ENCODE data around the gene SRGN. TPM values are rescaled to one million over a fixed set of nuclear protein-coding genes. Genes with fewer than 3 reads are reported as not detected.

The SRGN gene
- total and polyA plus RNA-seq, 10 of the 15 experiments (the other 5 are each of a cell fraction or from before 2014, with no cell fraction given) = 382 to 2,414 (median 885) TPM

DNA sequence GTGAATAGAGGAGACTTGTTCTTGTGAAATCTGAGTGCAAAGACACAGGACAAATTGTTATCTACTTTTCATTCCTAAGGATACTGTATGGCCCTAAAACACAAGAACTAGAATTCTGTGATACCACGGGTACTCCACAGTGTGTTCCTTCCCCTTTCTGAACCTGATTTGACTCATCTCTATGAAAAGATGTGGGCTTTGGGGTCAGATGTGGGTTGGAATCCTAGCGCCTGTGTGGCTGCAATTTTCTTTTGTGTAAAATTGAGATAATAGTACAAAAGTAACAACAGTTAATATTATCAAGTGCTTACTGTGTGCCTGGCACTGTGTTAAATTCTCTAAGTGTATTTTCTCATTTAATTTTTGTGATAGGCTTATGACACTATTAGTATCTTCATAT, 8.1 kb downstream of the SRGN start (continued):
- TF ChIP-seq, protein P1, sequence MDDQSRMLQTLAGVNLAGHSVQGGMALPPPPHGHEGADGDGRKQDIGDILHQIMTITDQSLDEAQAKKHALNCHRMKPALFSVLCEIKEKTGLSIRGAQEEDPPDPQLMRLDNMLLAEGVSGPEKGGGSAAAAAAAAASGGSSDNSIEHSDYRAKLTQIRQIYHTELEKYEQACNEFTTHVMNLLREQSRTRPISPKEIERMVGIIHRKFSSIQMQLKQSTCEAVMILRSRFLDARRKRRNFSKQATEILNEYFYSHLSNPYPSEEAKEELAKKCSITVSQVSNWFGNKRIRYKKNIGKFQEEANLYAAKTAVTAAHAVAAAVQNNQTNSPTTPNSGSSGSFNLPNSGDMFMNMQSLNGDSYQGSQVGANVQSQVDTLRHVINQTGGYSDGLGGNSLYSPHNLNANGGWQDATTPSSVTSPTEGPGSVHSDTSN (IDR thresholded peaks at IDR 0.05; ENCODE audit: insufficient replicate concordance, low read depth, low read length) = no peak
- no peak for TF ChIP-seq HDAC2 (IDR thresholded peaks at IDR 0.05)
- TF ChIP-seq, protein P2, sequence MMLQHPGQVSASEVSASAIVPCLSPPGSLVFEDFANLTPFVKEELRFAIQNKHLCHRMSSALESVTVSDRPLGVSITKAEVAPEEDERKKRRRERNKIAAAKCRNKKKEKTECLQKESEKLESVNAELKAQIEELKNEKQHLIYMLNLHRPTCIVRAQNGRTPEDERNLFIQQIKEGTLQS (IDR thresholded peaks at IDR 0.05; ENCODE audit: borderline replicate concordance, extremely low read depth, low read depth, low read length) = no peak
- TF ChIP-seq NR2F1 (conservative IDR thresholded peaks at IDR 0.05) = peak; percentile 88
- TF ChIP-seq, protein P3, sequence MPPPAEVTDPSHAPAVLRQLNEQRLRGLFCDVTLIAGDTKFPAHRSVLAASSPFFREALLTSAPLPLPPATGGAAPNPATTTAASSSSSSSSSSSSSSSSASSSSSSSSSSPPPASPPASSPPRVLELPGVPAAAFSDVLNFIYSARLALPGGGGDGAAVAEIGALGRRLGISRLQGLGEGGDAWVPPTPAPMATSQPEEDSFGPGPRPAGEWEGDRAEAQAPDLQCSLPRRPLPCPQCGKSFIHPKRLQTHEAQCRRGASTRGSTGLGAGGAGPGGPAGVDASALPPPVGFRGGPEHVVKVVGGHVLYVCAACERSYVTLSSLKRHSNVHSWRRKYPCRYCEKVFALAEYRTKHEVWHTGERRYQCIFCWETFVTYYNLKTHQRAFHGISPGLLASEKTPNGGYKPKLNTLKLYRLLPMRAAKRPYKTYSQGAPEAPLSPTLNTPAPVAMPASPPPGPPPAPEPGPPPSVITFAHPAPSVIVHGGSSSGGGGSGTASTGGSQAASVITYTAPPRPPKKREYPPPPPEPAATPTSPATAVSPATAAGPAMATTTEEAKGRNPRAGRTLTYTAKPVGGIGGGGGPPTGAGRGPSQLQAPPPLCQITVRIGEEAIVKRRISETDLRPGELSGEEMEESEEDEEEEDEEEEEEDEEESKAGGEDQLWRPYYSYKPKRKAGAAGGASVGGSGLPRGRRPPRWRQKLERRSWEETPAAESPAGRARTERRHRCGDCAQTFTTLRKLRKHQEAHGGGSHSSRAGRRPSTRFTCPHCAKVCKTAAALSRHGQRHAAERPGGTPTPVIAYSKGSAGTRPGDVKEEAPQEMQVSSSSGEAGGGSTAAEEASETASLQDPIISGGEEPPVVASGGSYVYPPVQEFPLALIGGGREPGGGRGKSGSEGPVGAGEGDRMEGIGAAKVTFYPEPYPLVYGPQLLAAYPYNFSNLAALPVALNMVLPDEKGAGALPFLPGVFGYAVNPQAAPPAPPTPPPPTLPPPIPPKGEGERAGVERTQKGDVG (CRISPR knock-in tag; IDR thresholded peaks at IDR 0.05) = no peak
- TF ChIP-seq DPF2 (IDR thresholded peaks at IDR 0.05) = peak; percentile 93
- peak; percentile 85 for TF ChIP-seq BCL11A (IDR thresholded peaks at IDR 0.05; ENCODE audit: low read depth, low read length)
- TF ChIP-seq PML (IDR thresholded peaks at IDR 0.05; ENCODE audit: low read length) = no peak
- TF ChIP-seq POU2F2 (IDR thresholded peaks at IDR 0.05; ENCODE audit: borderline replicate concordance, low read depth, low read length) = no peak
- no peak for TF ChIP-seq SREBF1 (IDR thresholded peaks at IDR 0.05; ENCODE audit: low read length)
- TF ChIP-seq POLR2AphosphoS5 (IDR thresholded peaks at IDR 0.05; ENCODE audit: low read length) = 0 out of 2 replicates have a peak, but pooled peaks have one; percentile 11
- TF ChIP-seq, protein P4, sequence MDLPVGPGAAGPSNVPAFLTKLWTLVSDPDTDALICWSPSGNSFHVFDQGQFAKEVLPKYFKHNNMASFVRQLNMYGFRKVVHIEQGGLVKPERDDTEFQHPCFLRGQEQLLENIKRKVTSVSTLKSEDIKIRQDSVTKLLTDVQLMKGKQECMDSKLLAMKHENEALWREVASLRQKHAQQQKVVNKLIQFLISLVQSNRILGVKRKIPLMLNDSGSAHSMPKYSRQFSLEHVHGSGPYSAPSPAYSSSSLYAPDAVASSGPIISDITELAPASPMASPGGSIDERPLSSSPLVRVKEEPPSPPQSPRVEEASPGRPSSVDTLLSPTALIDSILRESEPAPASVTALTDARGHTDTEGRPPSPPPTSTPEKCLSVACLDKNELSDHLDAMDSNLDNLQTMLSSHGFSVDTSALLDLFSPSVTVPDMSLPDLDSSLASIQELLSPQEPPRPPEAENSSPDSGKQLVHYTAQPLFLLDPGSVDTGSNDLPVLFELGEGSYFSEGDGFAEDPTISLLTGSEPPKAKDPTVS (IDR thresholded peaks at IDR 0.05; ENCODE audit: low read depth, low read length) = no peak
- peak; percentile 60; the same call in 1 of the 2 replicates for TF ChIP-seq SPI1 (IDR thresholded peaks at IDR 0.05; ENCODE audit: borderline replicate concordance, insufficient read depth, low read depth, low read length)
- TF ChIP-seq CHD2 (IDR thresholded peaks at IDR 0.05; ENCODE audit: borderline replicate concordance, low read depth, low read length) = no peak
- no peak for TF ChIP-seq TARDBP (IDR thresholded peaks at IDR 0.05; ENCODE audit: borderline replicate concordance)
- TF ChIP-seq TCF7 (IDR thresholded peaks at IDR 0.05; ENCODE audit: borderline replicate concordance) = 0 out of 2 replicates have a peak, but pooled peaks have one; percentile 37
- TF ChIP-seq EP300 (IDR thresholded peaks at IDR 0.05; ENCODE audit: borderline replicate concordance in 1 of 2, control insufficient read depth in 1 of 2, low read depth in 2 of 2, low read length in 2 of 2) = peak; percentile 19 to 70; a peak in 2 of 4 replicates
- no peak for TF ChIP-seq FOXK2 (IDR thresholded peaks at IDR 0.05)
- TF ChIP-seq KDM1A (IDR thresholded peaks at IDR 0.05; ENCODE audit: borderline replicate concordance) = no peak
- TF ChIP-seq RUNX3 (IDR thresholded peaks at IDR 0.05; ENCODE audit: low read length) = peak; percentile 98
- TF ChIP-seq, protein P5, sequence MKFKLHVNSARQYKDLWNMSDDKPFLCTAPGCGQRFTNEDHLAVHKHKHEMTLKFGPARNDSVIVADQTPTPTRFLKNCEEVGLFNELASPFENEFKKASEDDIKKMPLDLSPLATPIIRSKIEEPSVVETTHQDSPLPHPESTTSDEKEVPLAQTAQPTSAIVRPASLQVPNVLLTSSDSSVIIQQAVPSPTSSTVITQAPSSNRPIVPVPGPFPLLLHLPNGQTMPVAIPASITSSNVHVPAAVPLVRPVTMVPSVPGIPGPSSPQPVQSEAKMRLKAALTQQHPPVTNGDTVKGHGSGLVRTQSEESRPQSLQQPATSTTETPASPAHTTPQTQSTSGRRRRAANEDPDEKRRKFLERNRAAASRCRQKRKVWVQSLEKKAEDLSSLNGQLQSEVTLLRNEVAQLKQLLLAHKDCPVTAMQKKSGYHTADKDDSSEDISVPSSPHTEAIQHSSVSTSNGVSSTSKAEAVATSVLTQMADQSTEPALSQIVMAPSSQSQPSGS (IDR thresholded peaks at IDR 0.05; ENCODE audit: low read length) = peak; percentile 72; the same call in 1 of the 2 replicates
- no peak for TF ChIP-seq RAD21 (IDR thresholded peaks at IDR 0.05; ENCODE audit: insufficient read depth, low read depth, low read length)
- TF ChIP-seq, protein P6, sequence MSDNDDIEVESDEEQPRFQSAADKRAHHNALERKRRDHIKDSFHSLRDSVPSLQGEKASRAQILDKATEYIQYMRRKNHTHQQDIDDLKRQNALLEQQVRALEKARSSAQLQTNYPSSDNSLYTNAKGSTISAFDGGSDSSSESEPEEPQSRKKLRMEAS (IDR thresholded peaks at IDR 0.05; ENCODE audit: low read depth, low read length) = no peak
- no peak for TF ChIP-seq SMAD5 (IDR thresholded peaks at IDR 0.05; ENCODE audit: low read depth)
- TF ChIP-seq POLR2A (IDR thresholded peaks at IDR 0.05; ENCODE audit: low read depth, low read length) = no peak
- TF ChIP-seq ZNF384 (IDR thresholded peaks at IDR 0.05; ENCODE audit: borderline replicate concordance, low read depth, low read length) = no peak

Measured in GM12878 (cell line).